Right cardiac atrium (tissue), 5 donors: Measurements from ENCODE around the gene NR2F1. TPM values are rescaled to one million over a fixed set of nuclear protein-coding genes. Genes with fewer than 3 reads are reported as not detected.
A peak's percentile ranks its signal among the peaks of the same experiment; 100 is the strongest.
"Not testable (repeated sequence)": the region's sequence is repeated elsewhere in the genome, so short reads cannot be mapped to it uniquely, and the experiment has no call there.

Experiments
- ATAC-seq, 2 donors: fragments of 200-7000 bp; cut with Tn5 transposase; one replicate each; pipeline versions ENCODE4 v1.8.0 to v1.9.1; 2020; ENCODE audit warnings: moderate library complexity in 2 of 2, mild to moderate bottlenecking in 1 of 2
- DNase-seq, 3 donors: peaks; one replicate each; pipeline ENCODE4 v3.0.0-alpha.2; 2020
- H3K27ac ChIP-seq: one replicate; pipeline ENCODE4 v1.5.1; 2013; ENCODE audit warnings: mild to moderate bottlenecking, low read length, control low read depth, moderate library complexity
- H3K27me3 ChIP-seq: one replicate; pipeline ENCODE4 v1.6.1; 2013; ENCODE audit not compliant: control insufficient read depth, insufficient read depth
- H3K4me1 ChIP-seq: one replicate; pipeline ENCODE4 v1.6.1; 2013; ENCODE audit warnings: low read length; ENCODE audit not compliant: control insufficient read depth, insufficient read depth
- H3K4me3 ChIP-seq: one replicate; pipeline ENCODE4 v1.5.1; 2013; ENCODE audit warnings: low read length, control low read depth
- H3K9me3 ChIP-seq: one replicate; pipeline ENCODE4 v1.6.1; 2013; ENCODE audit warnings: low read length; ENCODE audit not compliant: control insufficient read depth
- WGBS: extraction: QIAGEN DNeasy Blood & Tissue Kit; methylation state at CpG from one replicate; pipeline ENCODE4 v1.1.7; 2013; 5-methylcytosine and 5-hydroxymethylcytosine counted together
- intact Hi-C, 4 donors: fragments of 100-400 bp; cut with DNase I; formaldehyde crosslinking; loops; one replicate each; pipeline versions ENCODE4 v1.11.0 to v1.14.0; 2022 to 2023
- long read RNA-seq, 4 donors: library from polyadenylated mRNA; unstranded; transcript quantifications; one replicate each; pipeline ENCODE4 v2.0.0, GENCODE V29; 2020 to 2021
- polyA plus RNA-seq: library from polyadenylated mRNA; stranded (reverse); fragments of 200-250 nt; gene quantifications from one replicate; pipeline ENCODE4 v1.2.3, GENCODE V29; 2013
- total RNA-seq, 4 donors: library from RNA; stranded (reverse); fragmentation: NEBNext Ultra II Directional; extraction: Animal tissue kit (Norgen Biotek cat#: 25700); gene quantifications; one replicate each; pipeline ENCODE4 v1.2.1, GENCODE V29; 2021
- donor health status: healthy with polysubstance abuse.
- donor health status: DM: no; HTN: yes; CAD: no.
- donor health status: DM: no; HTN: no; CAD: no.
- donor health status: DM: no; HTN: yes; CAD: no; lungs with severe emphysema.
- donor health status: DM: yes; HTN: yes; CAD: no.

Gene NR2F1
- 10 to 100 TPM; 22.1 to 59.2 (median 42.6) TPM for total RNA-seq
- 29.0 TPM for polyA plus RNA-seq
- long read RNA-seq, donor 1, transcript NR2F1-206 (3 exons, 3,841 nt), result major isoform, 12 of 59 reads
- long read RNA-seq, donor 1, partial matches to known transcripts, result 37 of 59 reads
- long read RNA-seq, donor 1, other reads (novel, unspliced or antisense), result 10 of 59 reads
- long read RNA-seq, donor 2, transcript NR2F1-206 (3 exons, 3,841 nt), result major isoform, 6 of 16 reads
- long read RNA-seq, donor 2, partial matches to known transcripts, result 5 of 16 reads
- long read RNA-seq, donor 2, other reads (novel, unspliced or antisense), result 5 of 16 reads
- long read RNA-seq, donor 3, transcript NR2F1-206 (3 exons, 3,841 nt), result major isoform, 7 of 22 reads
- long read RNA-seq, donor 3, partial matches to known transcripts, result 13 of 22 reads
- long read RNA-seq, donor 3, other reads (novel, unspliced or antisense), result 2 of 22 reads
- long read RNA-seq, donor 4, partial matches to known transcripts, result 7 of 13 reads
- long read RNA-seq, donor 4, other reads (novel, unspliced or antisense), result 2 of 13 reads

DNA sequence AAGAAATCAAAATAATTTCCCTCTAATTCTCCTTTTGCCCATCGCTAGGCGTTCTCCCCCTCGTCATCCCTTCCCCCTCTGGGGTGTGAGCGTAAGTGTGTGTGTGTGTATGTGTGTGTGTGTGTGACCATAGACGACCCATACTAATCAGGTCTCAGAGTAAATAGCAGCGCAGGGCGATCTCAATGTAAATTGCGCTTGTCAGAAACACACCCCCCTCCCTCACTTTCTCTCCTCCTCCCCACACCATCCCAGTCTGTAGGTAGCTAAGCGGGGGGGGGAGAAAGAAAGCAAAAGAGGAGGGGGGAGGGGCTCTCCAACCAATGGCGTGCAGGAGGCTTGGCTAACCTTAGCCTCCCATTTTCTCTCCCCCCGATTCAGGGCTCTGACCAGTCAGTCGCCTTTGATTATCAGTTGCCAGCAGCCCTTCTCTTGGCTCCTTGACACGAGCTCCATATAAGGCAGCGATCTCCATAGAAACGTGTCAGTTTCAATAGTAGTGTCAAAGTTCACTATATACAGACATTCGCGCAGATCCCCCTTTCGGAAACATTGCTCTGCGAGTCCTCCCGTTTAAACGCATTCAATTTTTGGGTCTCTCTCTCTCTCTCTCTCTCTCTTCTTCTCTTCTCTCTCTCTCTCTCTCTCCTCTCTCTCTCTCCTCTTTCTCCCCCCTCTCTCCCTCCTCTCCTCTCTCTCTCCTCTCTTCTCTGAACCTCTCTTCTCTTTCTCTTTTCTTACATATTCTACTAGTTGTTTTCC is at the start of gene NR2F1:
NR2F1 (plus strand) TSS at position 546 of the 762 bp plus-strand sequence. CDS start 1,802 bp downstream, outside the sequence.
- no peaks in the 10 kb centered on the region for H3K27me3 ChIP-seq
- no peaks in the 10 kb centered on the region for H3K4me1 ChIP-seq
- ATAC-seq (peak; percentile 70 to 79), DNase-seq (peak; percentile 79 to 83 (median 82))
- intact Hi-C loops, result loop anchor here in 2 of 4 donors (5.0 kb wide), 1 partner anchor 219 kb away; no protein-coding TSS in a partner anchor
- H3K4me3 ChIP-seq, result peak within 1 kb of the TSS; percentile 94
- H3K9me3 ChIP-seq, result no peaks in the 10 kb centered on the region
- peak within 1 kb of the TSS; percentile 61 for H3K27ac ChIP-seq
- 2% methylated on average over 21 of the region's 21 CpGs for WGBS

DNA sequence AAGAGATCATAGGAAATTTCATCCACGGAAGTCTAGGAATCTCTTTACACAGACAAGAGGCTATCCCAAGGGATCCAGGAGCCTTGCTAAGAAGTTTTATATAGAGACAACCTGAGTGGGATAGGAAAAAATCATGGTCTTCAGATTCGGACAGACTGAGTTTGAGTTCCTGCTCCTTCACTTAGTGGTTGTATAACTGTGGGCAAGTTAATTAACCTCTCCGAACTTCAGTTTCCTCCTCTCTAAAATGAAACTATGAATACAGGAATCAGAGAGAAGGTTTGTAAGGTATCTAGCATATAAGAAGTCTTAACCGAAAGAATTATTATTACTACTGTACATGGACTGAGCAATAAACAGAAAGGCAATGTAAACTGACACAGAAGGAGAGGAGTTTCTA is 37.1 kb upstream of the NR2F1 start:
- Histone ChIP-seq H3K27ac (no peak overlapping the region), H3K4me3 (no peak overlapping the region), H3K9me3 (no peaks in the 10 kb centered on the region), H3K27me3 (no peaks in the 10 kb centered on the region), H3K4me1 (no peaks in the 10 kb centered on the region)
- intact Hi-C loops, result no loop called here
- ATAC-seq, result no peak
- WGBS, result 73% methylated on average over 4 of the region's 4 CpGs
- no peak for DNase-seq

DNA sequence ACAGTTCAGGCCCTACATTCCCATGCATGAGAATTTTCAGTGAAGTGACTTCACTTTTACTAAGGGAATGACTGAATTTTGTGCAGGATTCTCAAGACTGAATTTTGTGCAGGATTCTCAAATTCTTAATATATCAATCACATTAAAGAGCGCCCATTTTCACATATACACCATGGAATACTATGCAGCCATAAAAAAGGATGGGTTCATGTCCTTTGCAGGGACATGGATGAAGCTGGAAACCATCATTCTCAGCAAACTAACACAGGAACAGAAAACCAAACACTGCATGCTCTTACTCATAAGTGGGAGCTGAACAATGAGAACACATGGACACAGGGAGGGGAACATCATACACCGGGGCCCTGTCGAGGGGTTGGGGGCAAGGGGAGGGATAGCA is 33.4 kb upstream of the NR2F1 start:
- DNase-seq, H3K4me1 ChIP-seq, intact Hi-C loops, H3K27me3 ChIP-seq, H3K4me3 ChIP-seq, H3K9me3 ChIP-seq, H3K27ac ChIP-seq, ATAC-seq: not testable (repeated sequence)
- 96% methylated on average over 3 of the region's 3 CpGs for WGBS

DNA sequence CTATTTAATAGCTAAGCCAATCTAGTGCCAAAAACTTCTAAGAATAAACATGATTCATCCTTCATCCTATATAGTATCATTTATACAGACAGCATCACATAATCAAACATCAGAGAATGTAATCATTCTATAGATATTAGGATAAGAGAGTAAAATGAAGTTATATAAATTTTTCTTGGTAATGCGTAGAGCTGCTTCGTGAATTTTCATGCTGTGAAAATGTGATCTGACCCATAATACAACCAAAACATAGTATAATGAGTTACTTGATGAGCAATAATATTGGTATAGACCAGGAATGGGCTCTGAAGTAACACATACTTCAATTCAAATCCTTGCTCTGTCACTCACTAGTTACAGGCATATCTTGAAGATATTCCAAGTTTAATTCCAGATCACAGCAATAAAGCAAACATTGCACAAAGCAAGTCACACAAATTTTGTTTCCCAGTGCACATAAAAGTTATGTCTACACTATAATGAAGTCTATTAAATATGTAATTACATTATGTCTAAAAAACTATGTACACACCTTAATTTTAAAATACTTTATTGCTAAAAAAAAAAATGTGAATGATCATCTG is 25.9 kb upstream of the NR2F1 start:
- WGBS, result 95% methylated on average over 2 of the region's 2 CpGs

DNA sequence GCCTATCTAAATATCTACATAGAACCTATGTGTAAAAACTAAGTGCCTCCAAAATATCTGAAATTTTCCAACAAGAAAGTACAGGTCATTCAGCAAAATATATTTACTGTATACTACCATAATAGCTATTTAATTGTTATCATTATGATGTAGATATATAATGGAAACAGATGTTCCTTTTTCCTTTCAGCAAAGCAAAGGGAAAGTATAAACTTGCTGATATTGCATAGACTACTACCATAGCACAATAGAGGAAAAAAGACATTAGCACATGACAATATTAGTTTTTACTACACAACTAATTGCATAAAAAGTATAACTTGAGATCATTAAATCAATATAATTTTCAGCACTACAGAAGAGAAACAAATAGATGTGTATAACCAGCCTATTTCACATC is 16.9 kb upstream of the NR2F1 start:
- intact Hi-C loops, result no loop called here
- no peak for DNase-seq
- no peak overlapping the region for H3K27ac ChIP-seq
- no peaks in the 10 kb centered on the region for H3K27me3 ChIP-seq
- peaks cover 2% of the 10 kb centered on the region for H3K4me1 ChIP-seq
- H3K4me3 ChIP-seq, result no peak overlapping the region
- no peaks in the 10 kb centered on the region for H3K9me3 ChIP-seq
- no peak for ATAC-seq

More for the DNA sequence above, 25.9 kb upstream of the NR2F1 start:
- no peaks in the 10 kb centered on the region for H3K27me3 ChIP-seq
- no peak overlapping the region for H3K4me3 ChIP-seq
- H3K4me1 ChIP-seq, result no peaks in the 10 kb centered on the region
- ATAC-seq (no peak), DNase-seq (no peak)
- H3K9me3 ChIP-seq, result no peaks in the 10 kb centered on the region
- intact Hi-C loops, result no loop called here
- H3K27ac ChIP-seq, result no peak overlapping the region

DNA sequence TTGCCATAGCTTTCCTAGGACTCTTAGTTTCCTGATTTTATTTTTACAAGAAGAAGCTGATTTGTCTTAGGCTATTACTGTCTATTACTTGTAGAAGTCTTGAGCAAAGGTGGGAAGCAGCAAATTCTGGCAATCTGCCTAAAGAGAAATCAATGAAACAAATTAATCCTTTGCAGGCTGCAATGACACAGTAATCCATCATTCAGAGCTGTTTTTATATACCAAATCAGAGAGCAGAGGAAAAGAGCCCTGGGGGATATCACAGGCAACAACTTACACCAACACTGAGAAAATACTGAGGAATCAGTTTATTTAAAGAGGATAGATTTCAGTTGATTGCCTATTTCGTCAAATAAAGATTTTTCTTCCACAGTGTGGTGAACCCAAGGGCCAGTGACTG is 15.6 kb upstream of the NR2F1 start:
- intact Hi-C loops, result no loop called here
- H3K9me3 ChIP-seq, result no peaks in the 10 kb centered on the region
- no peaks in the 10 kb centered on the region for H3K27me3 ChIP-seq
- no peak overlapping the region for H3K4me3 ChIP-seq
- H3K27ac ChIP-seq, result no peak overlapping the region
- WGBS, result 72% methylated on average over 1 of the region's 1 CpG
- peaks cover 2% of the 10 kb centered on the region for H3K4me1 ChIP-seq
- ATAC-seq (no peak), DNase-seq (no peak)

DNA sequence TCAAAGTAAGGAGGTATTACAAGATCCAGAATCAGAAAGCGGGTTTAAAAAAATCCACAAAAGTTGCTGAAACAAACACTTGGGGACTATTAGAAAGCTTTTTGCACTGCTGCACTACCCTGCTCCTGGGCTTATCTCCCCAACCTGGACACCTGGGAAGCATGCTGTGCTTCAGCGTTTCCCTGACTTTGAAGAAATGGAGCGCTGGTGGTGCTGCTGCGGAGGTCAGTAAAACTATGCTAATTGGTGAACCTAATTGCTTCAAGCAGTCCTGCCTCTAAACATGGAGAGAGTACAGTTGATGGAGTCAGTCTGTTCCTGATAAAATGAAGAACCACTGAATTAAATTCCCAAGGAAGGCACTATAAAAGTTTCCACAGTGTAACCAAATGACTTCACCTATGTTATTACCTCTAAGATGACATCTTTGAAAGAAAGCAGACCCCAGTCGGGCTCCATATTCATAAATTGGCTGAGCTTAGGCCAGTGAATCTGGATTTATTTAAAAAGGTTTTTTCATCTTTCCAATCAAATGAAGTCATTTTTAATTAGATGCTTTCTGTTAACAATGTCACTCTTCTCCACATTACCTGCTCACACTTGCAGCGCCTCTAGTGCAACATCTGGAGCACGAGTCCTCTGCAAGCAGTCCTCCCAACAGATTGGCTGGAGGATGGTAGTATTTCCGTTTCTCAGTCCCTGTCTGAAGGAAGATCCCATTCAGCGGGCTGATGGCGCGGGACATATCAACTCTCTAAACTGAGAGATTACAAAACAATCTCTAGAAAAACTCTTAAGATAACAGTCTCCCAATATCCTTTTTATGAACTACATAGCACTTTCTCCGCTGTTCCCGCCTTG is 13.5 kb upstream of the NR2F1 start:
- intact Hi-C loops, result loop anchor here in 1 of 4 donors (10.0 kb wide), 1 partner anchor 475 kb away; no protein-coding TSS in a partner anchor
- WGBS, result 85% methylated on average over 13 of the region's 13 CpGs
- DNase-seq, result no peak
- Histone ChIP-seq H3K4me3 (no peak overlapping the region), H3K27me3 (no peaks in the 10 kb centered on the region), H3K9me3 (no peaks in the 10 kb centered on the region), H3K4me1 (peaks cover 2% of the 10 kb centered on the region), H3K27ac (no peak overlapping the region)
- ATAC-seq, result no peak

DNA sequence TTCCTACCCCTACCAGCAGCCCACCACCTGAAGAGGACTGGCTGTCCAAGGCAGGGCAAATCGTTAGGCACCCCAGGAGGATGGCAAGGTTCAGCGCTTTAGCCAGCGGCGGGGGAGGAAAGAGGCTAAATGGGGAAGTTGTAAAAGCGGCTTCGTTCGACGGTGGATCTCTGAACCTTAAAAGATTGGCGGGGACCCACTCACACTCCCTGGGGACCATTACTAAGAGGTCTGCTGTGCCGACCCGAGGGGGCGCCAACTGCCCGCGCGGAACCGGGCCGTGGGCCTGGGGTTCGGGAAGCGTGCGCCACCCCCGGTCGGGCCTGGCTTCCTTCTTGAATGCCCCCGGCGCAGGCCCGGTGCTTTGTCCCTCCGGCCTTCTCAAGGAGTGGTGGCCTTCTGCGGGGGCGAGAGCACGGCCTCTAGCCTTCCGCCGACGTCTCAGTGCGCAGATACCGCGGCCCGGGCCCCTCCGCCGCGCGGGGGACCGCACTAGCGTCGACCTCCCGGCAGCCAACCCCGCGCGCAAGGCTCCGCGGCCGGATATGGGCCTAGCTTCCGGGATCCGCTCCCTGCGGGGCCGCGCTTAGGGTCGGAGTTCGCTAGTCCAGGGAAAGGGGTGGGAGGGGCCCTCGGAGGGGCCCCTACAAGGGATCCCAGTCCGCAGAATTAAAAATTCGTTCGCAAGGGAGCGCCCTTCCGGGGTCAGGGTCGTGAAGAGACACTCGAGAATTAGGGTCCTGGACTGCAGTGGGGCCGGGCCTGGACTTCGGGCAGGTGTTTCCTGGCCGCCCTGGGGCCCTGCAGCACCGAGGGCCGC is 12.5 kb upstream of the NR2F1 start:
- peak in 2 of 3 donors; percentile 36 to 63 for DNase-seq
- WGBS, result 37% methylated on average over 70 of the region's 70 CpGs
- H3K27me3 ChIP-seq, result no peaks in the 10 kb centered on the region
- H3K9me3 ChIP-seq, result no peaks in the 10 kb centered on the region
- peak; percentile 37 to 40 for ATAC-seq
- H3K4me1 ChIP-seq, result peaks cover 2% of the 10 kb centered on the region
- intact Hi-C loops, result loop anchor here in 1 of 4 donors (10.0 kb wide), 1 partner anchor 476 kb away; no protein-coding TSS in a partner anchor
- no peak overlapping the region for H3K27ac ChIP-seq
- H3K4me3 ChIP-seq, result peak overlapping the region; percentile 18

DNA sequence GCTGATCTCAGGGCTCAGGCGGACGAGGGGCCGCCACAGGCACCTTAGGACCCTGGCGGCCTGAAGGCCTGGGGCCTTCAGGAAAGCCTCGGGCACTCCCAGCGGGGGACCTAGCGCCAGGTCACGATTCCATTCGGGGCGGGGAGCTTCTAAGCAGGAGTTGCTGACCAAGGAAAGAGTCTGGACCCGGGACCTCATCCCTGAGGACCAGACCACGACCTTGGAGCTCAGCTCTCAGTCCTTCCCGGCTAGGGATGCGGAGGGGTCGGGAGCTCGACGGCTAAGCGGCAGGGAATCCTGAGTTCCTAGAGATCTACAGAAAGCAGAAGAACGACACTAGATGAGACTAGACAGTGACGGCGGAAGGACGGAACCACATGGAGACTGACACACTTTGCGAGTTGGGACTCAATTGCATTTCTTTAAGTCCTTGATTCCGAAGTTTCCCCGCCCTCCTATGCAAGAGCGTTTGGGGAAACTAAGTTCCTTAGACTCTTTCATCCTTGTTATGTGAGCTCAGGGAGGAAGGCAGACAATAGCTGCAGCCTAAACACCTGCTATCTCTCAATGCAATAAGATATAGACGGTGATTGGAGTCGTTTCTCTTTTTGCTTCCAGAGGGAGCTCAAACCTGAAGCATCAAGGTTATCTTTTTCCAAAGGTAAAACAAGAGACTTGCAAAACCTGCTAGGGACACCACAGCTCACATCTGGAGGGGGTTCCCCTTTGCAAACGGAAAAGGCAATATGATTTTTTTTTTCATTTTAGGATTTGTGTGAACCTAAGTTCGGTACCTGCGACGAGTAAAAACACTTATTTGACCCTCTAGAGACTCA is 11.7 kb upstream of the NR2F1 start:
- no peaks in the 10 kb centered on the region for H3K27me3 ChIP-seq

More for the DNA sequence above, 11.7 kb upstream of the NR2F1 start:
- Histone ChIP-seq H3K9me3 (no peaks in the 10 kb centered on the region), H3K27ac (no peak overlapping the region), H3K4me3 (no peak overlapping the region), H3K4me1 (peaks cover 2% of the 10 kb centered on the region)
- 73% methylated on average over 32 of the region's 32 CpGs for WGBS
- DNase-seq (peak in 1 of 3 donors; percentile 47), ATAC-seq (peak in 1 of 2 donors; percentile 8)
- intact Hi-C loops, result loop anchor here in 1 of 4 donors (10.0 kb wide), 1 partner anchor 477 kb away; no protein-coding TSS in a partner anchor
